ENCODE results near the gene DYSF.

- no peak for TF ChIP-seq GATA2 (IDR thresholded peaks at IDR 0.05; ENCODE audit: low read depth, low read length)
- no peak for TF ChIP-seq GATA3 (IDR thresholded peaks at IDR 0.05; ENCODE audit: low read depth, low read length)
Measured at GRCh38 chr2:71524476-71524875, 71.1 kb downstream of the DYSF start.

Measured in SH-SY5Y (cell line).